ENCODE measurements around the gene FANCL. TPM values are rescaled to one million over a fixed set of nuclear protein-coding genes. Genes with fewer than 3 reads are reported as not detected.
"Not testable (repeated sequence)": the region's sequence is repeated elsewhere in the genome, so short reads cannot be mapped to it uniquely, and the experiment has no call there.

FANCL gene
- total RNA-seq, 6 experiments from 2014 or later, result 6.8 to 22.3 (median 15.3) TPM

GRCh38 chr2:58146707-58147106, 94.4 kb downstream of the FANCL start:
- Histone ChIP-seq H3K9me3 (no peaks in the 10 kb centered on the region), H3K36me3 (no peaks in the 10 kb centered on the region), H3K27ac (no peak overlapping the region), H3K4me3 (no peak overlapping the region), H3K27me3 (no peaks in the 10 kb centered on the region), H3K4me1 (no peaks in the 10 kb centered on the region)
- intact Hi-C loops (cut with DNase I), result no loop called here
- ATAC-seq (no peak), DNase-seq (no peak)
- 100% methylated on average over 1 of the region's 1 CpG for WGBS (ENCODE audit: insufficient coverage, low coverage, low lambda C conversion rate, missing lambda C conversion rate)
- TF ChIP-seq POLR2A (IDR thresholded peaks at IDR 0.05) (no peak), CTCF (IDR thresholded peaks at IDR 0.05) (no peak)

GRCh38 chr2:58145769-58146168, 95.4 kb downstream of the FANCL start:
- H3K9me3 ChIP-seq; H3K27ac ChIP-seq; H3K36me3 ChIP-seq; DNase-seq; H3K4me3 ChIP-seq; H3K4me1 ChIP-seq; ATAC-seq; H3K27me3 ChIP-seq; intact Hi-C loops (cut with DNase I): not testable (repeated sequence)
- WGBS (ENCODE audit: insufficient coverage, low coverage, low lambda C conversion rate, missing lambda C conversion rate), result 97% methylated on average over 6 of the region's 6 CpGs

GRCh38 chr2:58140508-58141072, 100.5 kb downstream of the FANCL start:
- intact Hi-C loops (cut with DNase I), result no loop called here
- 69% methylated on average over 3 of the region's 3 CpGs for WGBS (ENCODE audit: insufficient coverage, low coverage, low lambda C conversion rate, missing lambda C conversion rate)

GRCh38 chr2:58138396-58139030, 102.6 kb downstream of the FANCL start:
- no peak for DNase-seq

More at GRCh38 chr2:58140508-58141072, 100.5 kb downstream of the FANCL start:
- Histone ChIP-seq H3K4me3 (no peak overlapping the region), H3K27ac (no peak overlapping the region), H3K9me3 (no peaks in the 10 kb centered on the region), H3K27me3 (no peaks in the 10 kb centered on the region), H3K4me1 (no peaks in the 10 kb centered on the region), H3K36me3 (no peaks in the 10 kb centered on the region)
- TF ChIP-seq POLR2A (IDR thresholded peaks at IDR 0.05), result no peak
- no peak for TF ChIP-seq CTCF (IDR thresholded peaks at IDR 0.05)
- DNase-seq (no peak), ATAC-seq (no peak)

More at GRCh38 chr2:58138396-58139030, 102.6 kb downstream of the FANCL start:
- H3K4me3 ChIP-seq, result no peak overlapping the region
- H3K36me3 ChIP-seq, result no peaks in the 10 kb centered on the region
- no peaks in the 10 kb centered on the region for H3K4me1 ChIP-seq
- TF ChIP-seq POLR2A (IDR thresholded peaks at IDR 0.05) (no peak), CTCF (IDR thresholded peaks at IDR 0.05) (no peak)
- intact Hi-C loops (cut with DNase I), result no loop called here
- ATAC-seq, result no peak
- no peak overlapping the region for H3K27ac ChIP-seq
- no peaks in the 10 kb centered on the region for H3K9me3 ChIP-seq
- 84% methylated on average over 3 of the region's 3 CpGs for whole genome bisulfite sequencing (ENCODE audit: insufficient coverage, low coverage, low lambda C conversion rate, missing lambda C conversion rate)
- H3K27me3 ChIP-seq, result no peaks in the 10 kb centered on the region

Measured in right lobe of liver (tissue), 6 donors.